Heart right ventricle (tissue), 16 donors: Measurements from ENCODE around the gene ARHGAP4. TPM values are rescaled to one million over a fixed set of nuclear protein-coding genes. Genes with fewer than 3 reads are reported as not detected.

Source experiments
- ATAC-seq, 8 donors: fragments of 200-7000 bp; cut with Tn5 transposase; one replicate each; pipeline ENCODE4 v1.9.1; 2020; ENCODE audit warnings: mild to moderate bottlenecking in 8 of 8, moderate library complexity in 8 of 8, moderate number of reproducible peaks in 1 of 8
- DNase-seq, 2 donors: peaks; one replicate each; pipeline ENCODE4 v3.0.0-alpha.2; 2020
- H3K27ac ChIP-seq, 10 donors: fragments of 200-600 bp; sonication (generic) in 2 of 10; one replicate each; pipeline versions ENCODE4 v1.5.0 to v1.8.0; 2020 to 2022; ENCODE audit warnings: mild to moderate bottlenecking in 3 of 10
- H3K27me3 ChIP-seq, 7 donors: fragments of 200-600 bp; one replicate each; pipeline ENCODE4 v1.8.0; 2021 to 2022; ENCODE audit warnings: mild to moderate bottlenecking in 2 of 7
- H3K36me3 ChIP-seq, 9 donors: fragments of 200-600 bp; sonication (generic) in 1 of 9; one replicate each; pipeline versions ENCODE4 v1.5.0 to v1.8.0; 2020 to 2022; ENCODE audit warnings: mild to moderate bottlenecking in 2 of 9
- H3K4me1 ChIP-seq, 9 donors: fragments of 200-600 bp; sonication (generic) in 1 of 9; one replicate each; pipeline versions ENCODE4 v1.5.0 to v1.8.0; 2020 to 2022; ENCODE audit warnings: mild to moderate bottlenecking in 4 of 9
- H3K4me3 ChIP-seq, 10 donors: fragments of 200-600 bp; sonication (generic) in 2 of 10; one replicate each; pipeline versions ENCODE4 v1.5.0 to v1.8.0; 2020 to 2022; ENCODE audit warnings: mild to moderate bottlenecking in 7 of 10, moderate library complexity in 2 of 10
- H3K9me3 ChIP-seq, 11 donors: fragments of 200-600 bp in 10 of 11; sonication (generic) in 2 of 11; one replicate each; pipeline versions ENCODE4 v1.5.0 to v1.8.0; 2013 to 2022; ENCODE audit warnings: mild to moderate bottlenecking in 2 of 11, control low read depth in 1 of 11, moderate library complexity in 1 of 11
- WGBS, 2 donors: extraction: QIAGEN DNeasy Blood & Tissue Kit; methylation state at CpG; one replicate each; pipeline ENCODE4 v1.1.7; 2013; ENCODE audit warnings: inconsistent platforms in 1 of 2; 5-methylcytosine and 5-hydroxymethylcytosine counted together
- intact Hi-C, 10 donors: fragments of 100-400 bp; cut with DNase I; formaldehyde crosslinking; loops; one replicate each; pipeline versions ENCODE4 v1.11.1 to v1.14.2; 2022
- polyA plus RNA-seq, 2 donors: library from polyadenylated mRNA; stranded (reverse); fragments of 200-250 nt; gene quantifications; one replicate each; pipeline ENCODE4 v1.2.3, GENCODE V29; 2013
- total RNA-seq, 10 donors: library from RNA; stranded (reverse); fragmentation: NEBNext Ultra II Directional in 3 of 10; extraction: Animal tissue kit (Norgen Biotek cat#: 25700) in 3 of 10; gene quantifications; one replicate each; pipeline versions ENCODE4 v1.2.1 to v1.2.4, GENCODE V29; 2021 to 2023
- TF ChIP-seq, protein P1 (sequence below), 9 donors: fragments of 200-600 bp; sonication (generic) in 2 of 9; IDR thresholded peaks; one replicate each; pipeline versions ENCODE4 v1.5.0 to v1.8.0; 2021 to 2022; ENCODE audit warnings: antibody characterized with exemption in 9 of 9, mild to moderate bottlenecking in 5 of 9, moderate library complexity in 1 of 9
- donor health status: Arrhythmogenic right ventricular cardiomyopathy.
- donor health status: ischemic (EF 13 %, LVEDD 7.1; RV severe dilation, severe dysfunction).
- donor health status: healthy with polysubstance abuse.
- donor health status: DM: no; HTN: yes; CAD: no.
- donor health status: DM: no; HTN: no; CAD: no.
- donor health status: ischemic (EF 25% LVEDD 6.9; RV normal size, moderate dysfunction).
- donor health status: ischemic (EF 25% LVEDD 5.7; RV mildly dilated, moderate dysfunction).
- donor health status: healthy.
- donor health status: DM: yes; HTN: yes; CAD: no.
- donor health status: Ischemic cardiomyopathy.
- donor health status: ischemic (EF 35%, LVEDD 5.7; RV mildly dilated, moderate dysfunction).
- donor health status: nonischemic (EF 11% LVEDD 7.7; RV severe dilation, severe dysfunction).
- donor health status: DM: yes; HTN: yes; CAD: no.
- donor health status: PGD.
- donor health status: ischemic (EF 29% LVEDD 5.4; RV normal size, mild dysfunction).
- donor health status: nonischemic (EF 23%, LVEDD 6.1; RV moderate dilation, normal function).

ARHGAP4 gene
- total and polyA plus RNA-seq, 12 donors = 5.5 to 65.5 (median 9.3) TPM

GRCh38 chrX:153973127-153974002, 47.3 kb upstream of the ARHGAP4 start:
- DNase-seq = no peak

GRCh38 chrX:153972368-153973126, 46.5 kb upstream of the ARHGAP4 start, which contains the start of gene TMEM187:
TMEM187 (plus strand) TSS chrX:153972754; CDS start chrX:153982063, 9,309 bp downstream.
- peak within 1 kb of the TSS; percentile 93 to 100 (median 100) for H3K27ac ChIP-seq
- H3K4me1 ChIP-seq = peaks cover 5 to 47% (median 37%) of the 10 kb centered on the region in 9 donors
- no peaks in the 10 kb centered on the region for H3K9me3 ChIP-seq
- intact Hi-C loops = no loop called here
- ATAC-seq (peak; percentile 36 to 73 (median 57)), DNase-seq (peak; percentile 80 to 84)
- TF ChIP-seq, protein P1, sequence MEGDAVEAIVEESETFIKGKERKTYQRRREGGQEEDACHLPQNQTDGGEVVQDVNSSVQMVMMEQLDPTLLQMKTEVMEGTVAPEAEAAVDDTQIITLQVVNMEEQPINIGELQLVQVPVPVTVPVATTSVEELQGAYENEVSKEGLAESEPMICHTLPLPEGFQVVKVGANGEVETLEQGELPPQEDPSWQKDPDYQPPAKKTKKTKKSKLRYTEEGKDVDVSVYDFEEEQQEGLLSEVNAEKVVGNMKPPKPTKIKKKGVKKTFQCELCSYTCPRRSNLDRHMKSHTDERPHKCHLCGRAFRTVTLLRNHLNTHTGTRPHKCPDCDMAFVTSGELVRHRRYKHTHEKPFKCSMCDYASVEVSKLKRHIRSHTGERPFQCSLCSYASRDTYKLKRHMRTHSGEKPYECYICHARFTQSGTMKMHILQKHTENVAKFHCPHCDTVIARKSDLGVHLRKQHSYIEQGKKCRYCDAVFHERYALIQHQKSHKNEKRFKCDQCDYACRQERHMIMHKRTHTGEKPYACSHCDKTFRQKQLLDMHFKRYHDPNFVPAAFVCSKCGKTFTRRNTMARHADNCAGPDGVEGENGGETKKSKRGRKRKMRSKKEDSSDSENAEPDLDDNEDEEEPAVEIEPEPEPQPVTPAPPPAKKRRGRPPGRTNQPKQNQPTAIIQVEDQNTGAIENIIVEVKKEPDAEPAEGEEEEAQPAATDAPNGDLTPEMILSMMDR (IDR thresholded peaks at IDR 0.05) = no peak
- peak within 1 kb of the TSS; percentile 47 to 92 (median 83) for H3K4me3 ChIP-seq
- H3K27me3 ChIP-seq = peaks cover 0 to 32% (median 0%) of the 10 kb centered on the region in 7 donors
- 0% methylated on average over 43 to 62 of the region's 103 CpGs for WGBS, 2 donors
- H3K36me3 ChIP-seq = no peaks in the 10 kb centered on the region

More at GRCh38 chrX:153973127-153974002, 47.3 kb upstream of the ARHGAP4 start:
- H3K4me3 ChIP-seq = peak overlapping the region in 9 of 10 donors; percentile 47 to 91 (median 80)
- TF ChIP-seq, protein P1 (IDR thresholded peaks at IDR 0.05) = no peak
- peaks cover 3 to 39% (median 29%) of the 10 kb centered on the region in 9 donors for H3K4me1 ChIP-seq
- H3K9me3 ChIP-seq = no peaks in the 10 kb centered on the region
- H3K36me3 ChIP-seq = no peaks in the 10 kb centered on the region
- intact Hi-C loops = no loop called here
- H3K27me3 ChIP-seq = peaks cover 0 to 39% (median 0%) of the 10 kb centered on the region in 7 donors
- ATAC-seq = no peak
- WGBS, 2 donors = 29 to 36% methylated on average over 20 of the region's 20 CpGs
- peak overlapping the region; percentile 93 to 100 (median 100) for H3K27ac ChIP-seq

DNA sequence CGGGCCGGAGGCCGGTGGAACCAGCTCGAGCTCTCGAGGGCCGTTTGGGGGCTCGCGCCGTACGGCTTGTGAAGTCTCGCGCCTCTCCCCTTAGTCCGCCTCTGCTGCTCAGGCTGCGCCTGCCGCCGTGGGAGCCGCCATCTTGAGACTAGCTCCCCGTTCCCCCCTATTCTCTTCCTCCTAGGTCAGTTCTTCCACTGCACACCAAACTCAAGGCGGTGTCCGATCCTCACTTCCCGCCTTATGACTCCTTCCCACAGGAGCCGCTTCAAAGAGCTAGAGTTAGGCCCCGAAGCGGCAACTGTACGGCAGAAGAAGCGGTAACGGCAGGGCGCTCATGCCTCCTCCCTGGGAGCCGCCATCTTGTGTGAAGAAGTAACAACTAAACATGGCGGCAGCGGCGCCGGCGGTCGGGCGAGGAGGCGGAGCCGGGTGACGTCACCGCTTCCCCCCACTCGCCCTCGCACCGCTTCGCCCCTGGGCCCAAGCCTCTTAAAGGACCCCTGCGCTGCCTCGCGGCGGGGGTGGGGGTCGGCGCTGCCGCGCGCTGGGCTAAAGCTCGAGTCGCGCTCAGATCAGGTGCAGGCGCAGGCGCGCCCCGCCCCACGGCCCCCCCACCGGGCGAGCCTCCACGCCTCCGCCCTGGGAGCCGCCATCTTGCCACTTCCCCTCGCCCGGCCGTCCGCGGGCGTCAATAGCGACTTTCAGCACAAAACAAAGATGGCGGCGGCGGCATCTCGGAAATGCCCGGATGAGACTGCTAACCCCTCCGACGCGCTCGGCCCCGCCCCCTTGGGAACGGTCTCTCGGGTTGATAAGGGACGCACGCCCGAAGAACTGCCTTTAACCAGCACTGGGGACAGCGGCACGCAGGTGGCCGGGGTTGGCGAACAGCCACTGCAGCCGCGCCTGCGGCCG, 45.6 kb upstream of the ARHGAP4 start, which contains the start of gene HCFC1:
HCFC1 (minus strand) TSS at position 369 of the 918 bp plus-strand sequence. CDS start 978 bp downstream, outside the sequence.
- H3K27ac ChIP-seq = peak within 1 kb of the TSS; percentile 93 to 100 (median 100)
- ATAC-seq (peak; percentile 70 to 83 (median 77)), DNase-seq (peak; percentile 90 to 92)
- TF ChIP-seq, protein P1 (IDR thresholded peaks at IDR 0.05) = no peak
- intact Hi-C loops = no loop called here
- peaks cover 0 to 28% (median 0%) of the 10 kb centered on the region in 7 donors for H3K27me3 ChIP-seq
- no peaks in the 10 kb centered on the region for H3K9me3 ChIP-seq
- peaks cover 5 to 55% (median 46%) of the 10 kb centered on the region in 9 donors for H3K4me1 ChIP-seq
- 0% methylated on average over 62 to 87 of the region's 96 CpGs for WGBS, 2 donors
- H3K36me3 ChIP-seq = no peaks in the 10 kb centered on the region
- peak within 1 kb of the TSS; percentile 47 to 92 (median 83) for H3K4me3 ChIP-seq
